GM18868 (cell line): ENCODE data around the gene SLITRK1.

ENCODE experiments used
- ATAC-seq: cut with Tn5 transposase; IDR thresholded peaks from one replicate; pipeline ENCODE4 v1.9.1; 2021; ENCODE audit warnings: mild to moderate bottlenecking, moderate library complexity; ENCODE audit not compliant: unreplicated experiment

Gene SLITRK1

DNA sequence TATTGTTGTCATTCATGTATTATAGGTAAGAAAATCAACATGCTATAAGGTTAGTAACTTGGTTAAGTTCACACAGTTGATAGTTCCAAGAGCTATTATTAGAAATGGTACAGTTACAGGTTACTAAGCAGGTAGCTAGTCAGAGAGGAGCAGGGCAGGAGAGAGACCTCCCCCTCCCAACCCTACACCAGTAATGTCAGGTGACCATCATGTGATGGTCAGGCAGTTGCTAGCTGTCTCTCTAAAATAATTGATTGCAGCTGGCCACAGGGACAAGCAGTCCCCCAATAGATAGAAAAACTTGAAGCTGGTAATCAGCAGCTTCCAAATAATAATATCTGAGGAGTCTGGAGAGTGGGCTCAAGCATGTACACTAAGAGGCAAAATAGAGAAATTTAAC lies 14.6 kb downstream of the SLITRK1 start:
- no peak for ATAC-seq

DNA sequence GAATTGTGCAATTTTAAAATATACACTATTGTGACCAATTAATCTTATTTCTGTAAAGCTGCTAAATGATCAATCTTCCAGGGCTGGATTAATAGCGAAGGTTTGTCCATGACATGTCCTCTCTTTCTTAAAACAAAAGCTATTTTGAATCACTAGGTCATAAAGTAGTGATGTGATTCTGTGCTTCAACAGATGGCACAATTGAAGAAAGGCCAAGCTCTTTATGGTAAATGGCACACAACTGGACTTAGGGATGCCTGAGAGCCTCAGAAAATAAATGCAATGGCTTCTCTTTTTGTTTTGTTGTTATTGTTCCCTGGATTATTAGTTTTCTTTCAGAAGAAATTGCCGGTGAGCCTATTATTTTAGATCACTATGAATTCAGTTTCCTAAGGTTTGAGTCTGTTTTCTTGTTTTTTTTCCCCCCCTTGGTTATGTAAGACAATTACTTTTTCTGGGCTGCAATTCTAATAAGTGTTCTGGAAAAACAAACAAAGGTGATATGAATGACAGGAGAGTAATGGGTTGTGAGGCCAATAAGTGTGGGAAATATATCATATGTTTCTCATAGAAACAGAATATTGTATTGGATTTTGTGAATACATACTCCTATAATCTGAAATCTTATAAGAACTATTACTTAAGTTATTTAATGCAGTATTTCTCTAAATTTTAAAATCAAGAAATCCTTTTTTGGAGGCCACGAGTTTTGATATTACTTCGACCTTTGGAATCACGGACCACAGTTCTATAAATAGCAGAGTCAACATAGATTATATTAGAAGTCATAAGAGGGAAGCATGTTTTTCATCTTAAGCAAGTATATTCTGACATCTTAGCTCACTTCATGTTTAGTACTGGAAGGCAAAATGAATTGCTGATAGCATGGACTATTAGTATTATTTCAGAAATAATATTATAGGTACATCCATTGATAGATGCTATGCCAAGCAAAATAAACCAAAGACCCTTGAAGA lies 16.8 kb downstream of the SLITRK1 start:
- no peak for ATAC-seq

DNA sequence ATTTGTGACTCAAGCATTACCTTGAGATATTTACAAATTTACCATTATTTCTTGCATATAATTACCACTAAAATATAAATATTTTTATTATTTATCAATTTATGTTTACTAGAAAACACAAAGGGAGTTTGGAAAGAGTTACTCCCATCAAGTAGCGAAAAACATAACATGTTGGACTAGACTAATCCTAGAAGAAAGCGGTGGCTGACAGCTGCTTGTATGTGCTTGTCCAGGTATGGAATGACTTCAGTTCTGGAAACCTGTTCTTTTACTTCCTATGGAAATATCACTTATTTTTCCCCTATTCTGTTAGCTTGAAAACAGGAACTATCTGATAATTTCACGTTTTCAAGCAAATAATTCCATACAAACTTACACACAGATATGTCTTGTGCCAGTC lies 28.5 kb downstream of the SLITRK1 start:
- ATAC-seq, result no peak

DNA sequence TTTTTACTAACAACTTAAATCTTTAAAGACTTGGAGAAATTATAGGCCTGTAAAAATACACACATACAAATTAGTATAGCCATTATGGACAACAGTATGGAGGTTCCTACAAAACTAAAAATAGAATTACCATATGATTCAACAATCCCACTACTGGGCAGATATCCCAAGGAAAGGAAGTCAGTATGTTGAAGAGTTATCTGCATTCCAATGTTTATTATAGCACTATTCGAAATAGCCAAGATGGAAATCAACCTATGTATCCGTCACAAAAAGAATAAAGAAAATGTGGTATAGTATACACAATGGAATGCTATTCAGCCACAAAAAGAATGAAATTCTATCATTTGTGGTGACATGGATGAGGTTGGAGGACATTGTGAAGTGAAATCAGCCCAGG lies 37.2 kb downstream of the SLITRK1 start:
- no peak for ATAC-seq

DNA sequence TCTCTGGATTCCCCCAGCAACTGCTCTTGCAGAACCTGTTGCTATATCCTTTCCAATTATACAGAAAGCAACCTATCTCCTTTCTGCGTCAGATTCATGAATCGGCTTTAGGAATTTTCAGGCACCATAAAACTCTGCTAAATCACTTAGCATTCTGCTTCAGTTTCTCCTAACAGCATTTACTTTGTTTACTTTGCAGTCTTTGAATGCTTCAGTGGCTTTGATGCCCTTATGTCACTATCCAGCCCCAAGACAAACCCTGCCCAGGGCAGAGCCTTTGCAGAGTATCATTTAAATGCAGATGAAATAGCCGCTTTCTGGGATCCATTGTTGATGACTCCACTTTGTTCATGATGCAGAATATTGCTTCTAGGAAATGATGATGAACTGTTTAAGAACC lies 43.1 kb downstream of the SLITRK1 start:
- no peak for ATAC-seq

DNA sequence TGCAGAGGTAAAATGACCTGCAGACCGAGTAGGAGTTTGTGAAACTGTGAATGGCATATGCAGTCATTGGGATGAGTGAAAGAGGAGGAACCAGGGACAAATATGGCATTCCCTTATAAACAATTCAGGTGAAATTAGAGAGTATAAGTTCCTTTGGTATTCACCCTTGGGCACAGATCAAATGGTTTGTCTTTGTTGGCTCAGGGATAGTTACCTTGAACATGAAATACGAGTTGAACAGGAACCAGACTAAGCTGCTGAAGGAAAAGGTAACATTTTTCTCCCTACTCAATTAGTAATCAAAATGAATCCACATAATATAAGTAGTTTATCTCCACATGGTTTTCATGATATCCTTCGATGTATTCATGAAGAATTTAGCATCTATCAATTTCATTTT lies 50.5 kb downstream of the SLITRK1 start:
- ATAC-seq, result no peak

DNA sequence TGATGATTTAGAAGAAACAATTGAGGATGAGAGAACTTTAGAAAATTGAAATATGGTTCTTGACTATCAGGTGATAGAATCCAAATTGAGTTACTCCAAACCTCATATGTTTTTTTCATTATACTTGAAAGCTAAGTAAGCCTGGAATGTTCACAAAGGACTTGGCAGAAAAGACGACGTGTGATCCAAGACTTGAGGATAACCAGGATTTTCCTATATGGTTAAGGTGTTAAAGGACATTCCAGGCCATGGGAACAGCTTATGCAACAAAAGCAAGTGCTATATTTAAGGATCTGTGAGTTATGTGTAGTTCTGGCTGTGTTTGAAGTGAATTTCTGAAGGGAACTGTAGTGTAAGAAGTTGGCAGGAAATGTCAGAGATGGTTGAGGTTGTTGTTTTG lies 52.5 kb downstream of the SLITRK1 start:
- no peak for ATAC-seq

DNA sequence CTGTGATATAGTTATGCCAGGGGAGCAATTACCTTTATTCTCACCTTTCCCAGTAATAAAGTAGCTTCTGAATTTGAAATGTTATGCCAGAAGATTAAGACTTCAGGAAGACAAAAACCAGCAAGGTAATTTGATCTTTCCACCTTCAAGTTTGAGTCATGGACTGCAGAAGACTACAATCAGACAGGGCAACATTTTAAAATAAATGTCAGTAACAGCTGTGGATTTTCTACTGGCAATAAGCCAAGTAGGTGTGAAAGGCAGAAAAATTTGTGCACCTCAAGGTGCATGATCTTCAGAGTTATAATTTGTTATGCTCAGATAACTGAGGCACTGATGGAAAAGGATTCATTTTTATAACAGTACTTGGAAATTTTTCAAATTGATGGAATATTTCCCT lies 54.9 kb downstream of the SLITRK1 start:
- ATAC-seq, result no peak
